Effector CD8-positive, alpha-beta T cell (primary cell): ENCODE results near the gene SMIM11.
"Not testable (repeated sequence)": the region's sequence is repeated elsewhere in the genome, so short reads cannot be mapped to it uniquely, and the experiment has no call there.

ENCODE experiments used
- DNase-seq: peaks from one replicate; lab custom pipeline; 2025; lab: John Stamatoyannopoulos, UW

SMIM11 gene

DNA sequence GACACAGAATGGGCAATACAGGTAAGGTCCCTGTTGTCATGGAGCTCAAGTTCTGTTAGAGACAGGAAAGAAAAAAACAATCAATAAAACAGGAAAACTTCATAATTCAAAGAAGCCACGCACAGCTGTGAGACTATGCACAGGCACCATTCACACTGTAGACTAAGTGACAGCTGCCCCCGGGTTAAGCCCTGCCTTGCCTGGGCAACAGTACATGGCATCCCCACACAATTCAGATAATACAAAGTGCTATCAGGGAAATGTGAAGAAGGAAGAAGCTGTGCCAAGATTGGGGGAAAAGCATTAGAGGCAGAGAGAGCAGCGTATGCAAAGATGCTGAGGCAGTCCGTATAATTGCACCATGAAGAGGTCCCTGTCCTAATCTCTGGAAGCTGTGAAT lies 20.5 kb upstream of the SMIM11 start:
- DNase-seq, result no peak

DNA sequence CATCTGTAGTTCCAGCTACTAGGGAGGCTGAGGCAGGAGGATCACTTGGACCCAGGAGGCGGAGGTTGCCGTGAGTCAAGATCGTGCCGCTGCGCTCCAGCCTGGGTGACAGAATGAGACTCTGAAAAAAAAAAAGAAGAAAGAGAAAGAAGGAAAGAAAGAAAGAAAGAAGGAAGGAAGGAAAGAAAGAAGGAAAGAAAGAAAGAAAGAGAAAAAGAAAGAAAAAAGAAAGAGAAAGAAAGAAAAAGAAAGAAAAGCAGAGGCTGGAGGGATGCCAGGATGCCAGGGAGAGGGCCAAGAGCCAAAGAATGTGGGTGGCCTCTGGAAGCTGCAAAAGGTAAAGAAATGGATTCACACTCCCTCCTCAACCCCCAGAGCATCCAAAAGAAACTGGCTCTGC lies 19.7 kb upstream of the SMIM11 start:
- DNase-seq, result no peak

DNA sequence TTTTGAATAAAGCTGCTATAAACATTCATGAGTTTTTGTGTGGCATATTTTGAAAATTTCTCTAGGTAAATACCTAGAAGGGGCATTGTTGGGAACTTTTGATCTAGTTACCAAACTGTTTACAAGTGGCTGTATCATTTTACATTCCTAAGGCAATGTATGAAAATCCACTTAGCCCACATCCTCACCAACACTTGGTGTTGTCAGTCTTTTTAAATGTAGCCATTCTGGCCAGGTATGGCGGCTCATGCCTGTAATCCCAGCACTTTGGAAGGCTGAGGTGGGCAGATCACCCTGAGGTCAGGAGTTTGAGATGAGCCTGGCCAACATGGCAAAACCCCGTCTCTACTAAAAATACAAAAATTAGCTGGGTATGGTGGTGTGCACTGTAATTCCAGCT lies 17.4 kb upstream of the SMIM11 start:
- DNase-seq, result no peak

GRCh38 chr21:34358866-34359265 lies 16.4 kb upstream of the SMIM11 start:
- no peak for DNase-seq

- DNase-seq, result no peak
Observed at GRCh38 chr21:34360488-34361241, 14.6 kb upstream of the SMIM11 start.

DNA sequence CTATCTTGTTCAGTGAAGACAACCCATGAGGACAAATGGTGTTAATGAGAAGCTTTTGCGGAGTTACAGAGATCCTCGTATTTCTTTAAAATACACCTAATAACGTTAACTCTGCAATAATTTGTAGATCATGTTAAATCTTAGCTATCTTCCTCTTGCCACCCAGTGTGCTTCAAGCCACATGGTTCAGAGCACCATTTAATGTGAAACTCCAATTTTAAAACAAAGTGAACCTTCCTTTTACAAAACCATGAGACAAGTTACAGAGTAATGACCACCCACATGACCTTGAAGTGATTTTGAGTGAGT lies 13.2 kb upstream of the SMIM11 start:
- DNase-seq, result no peak

- DNase-seq, result no peak
Observed at GRCh38 chr21:34362670-34363069, 12.6 kb upstream of the SMIM11 start.

DNA sequence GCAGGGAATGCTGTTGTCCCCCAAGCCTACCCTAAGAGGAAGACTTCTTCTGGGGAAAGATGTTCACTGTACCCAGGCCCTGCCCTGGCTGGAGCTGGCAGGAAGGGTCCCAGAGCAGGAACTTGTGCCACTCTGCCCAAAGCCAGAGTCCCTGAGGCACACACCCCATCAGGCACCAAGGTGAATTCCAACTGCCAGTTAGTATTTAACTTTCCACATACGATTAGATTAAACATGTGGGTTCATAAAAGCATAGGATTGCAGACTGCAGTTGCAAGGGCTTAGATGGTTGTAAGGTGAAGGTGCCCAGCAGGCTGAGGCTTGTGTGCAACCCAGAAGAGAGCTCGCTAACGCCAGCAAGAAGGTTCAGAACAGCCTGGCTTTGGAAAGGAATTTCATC lies 11.6 kb upstream of the SMIM11 start, which contains the start of gene KCNE2:
KCNE2 (plus strand) TSS at position 274 of the 400 bp plus-strand sequence. CDS start 6,473 bp downstream, outside the sequence.
- DNase-seq, result no peak

GRCh38 chr21:34364921-34365320 lies 10.4 kb upstream of the SMIM11 start:
- DNase-seq, result no peak

DNA sequence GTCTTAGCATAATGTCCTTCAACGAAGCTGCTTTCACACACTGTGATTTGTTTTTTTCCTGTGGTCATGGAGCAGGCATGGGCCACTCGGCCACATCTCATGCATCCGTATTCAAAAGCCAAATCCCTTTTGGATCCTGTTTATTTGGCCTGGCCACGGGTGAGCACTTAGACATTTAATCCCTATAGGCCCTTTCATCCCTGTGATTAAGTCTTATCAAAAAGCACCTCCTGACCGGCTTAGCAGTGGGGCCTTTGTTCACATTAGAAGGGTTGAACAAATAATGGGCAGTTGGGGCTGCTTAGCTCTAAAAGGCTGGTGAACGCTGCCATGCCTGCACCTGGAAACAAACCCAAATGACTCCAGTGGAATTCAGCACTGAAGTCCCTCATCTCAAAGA lies 9.5 kb upstream of the SMIM11 start:
- no peak for DNase-seq

GRCh38 chr21:34367320-34367935 lies 7.9 kb upstream of the SMIM11 start:
- peak; percentile 2 for DNase-seq

GRCh38 chr21:34369741-34370140 lies 5.6 kb upstream of the SMIM11 start:
- DNase-seq, result no peak

DNA sequence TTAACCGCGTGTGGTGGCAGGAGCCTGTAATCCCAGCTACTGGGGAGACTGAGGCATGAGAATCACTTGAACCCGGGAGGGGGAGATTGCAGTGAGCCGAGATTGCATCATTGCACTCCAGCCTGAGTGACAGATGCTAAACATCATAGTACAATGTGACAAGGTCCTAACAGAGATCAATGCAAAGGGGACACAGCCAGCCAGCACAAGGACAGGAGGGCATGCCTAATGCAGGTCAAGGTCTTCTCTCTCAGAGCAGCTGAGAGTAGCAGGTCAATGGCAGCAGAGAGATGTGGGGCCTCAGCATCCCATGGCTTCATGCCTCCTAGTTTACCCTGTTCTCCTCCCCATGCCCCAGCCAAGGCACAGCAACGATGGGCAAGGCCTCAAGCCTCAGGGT lies 3.0 kb upstream of the SMIM11 start:
- no peak for DNase-seq

- DNase-seq, result not testable (repeated sequence)
Observed at GRCh38 chr21:34374462-34374861, 845 bp upstream of the SMIM11 start.

- DNase-seq, result not testable (repeated sequence)
Observed at GRCh38 chr21:34375619-34375972, 289 bp downstream of the SMIM11 start.

- not testable (repeated sequence) for DNase-seq
Observed at GRCh38 chr21:34383138-34383537, 7.8 kb downstream of the SMIM11 start.

- not testable (repeated sequence) for DNase-seq
Observed at GRCh38 chr21:34383724-34384415, 8.6 kb downstream of the SMIM11 start.

DNA sequence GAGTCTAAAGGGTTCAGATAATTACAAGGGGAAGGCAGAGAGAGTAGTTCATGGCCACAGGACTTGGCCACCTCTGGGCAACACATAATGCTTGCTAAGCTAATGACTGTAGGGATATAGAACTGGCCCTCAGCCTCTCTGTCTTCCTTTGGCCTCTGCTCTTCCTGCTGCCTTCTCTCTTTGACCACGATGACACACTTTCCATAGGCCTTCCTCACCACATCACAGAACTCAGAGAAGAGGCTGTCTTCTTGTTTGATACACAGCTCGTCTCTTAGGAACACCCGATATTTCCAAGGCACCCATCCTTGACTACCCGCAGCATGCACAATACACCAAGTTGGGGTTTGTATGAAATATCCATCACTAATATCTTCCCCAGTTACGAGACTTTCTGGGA lies 25.2 kb downstream of the SMIM11 start:
- DNase-seq, result not testable (repeated sequence)

DNA sequence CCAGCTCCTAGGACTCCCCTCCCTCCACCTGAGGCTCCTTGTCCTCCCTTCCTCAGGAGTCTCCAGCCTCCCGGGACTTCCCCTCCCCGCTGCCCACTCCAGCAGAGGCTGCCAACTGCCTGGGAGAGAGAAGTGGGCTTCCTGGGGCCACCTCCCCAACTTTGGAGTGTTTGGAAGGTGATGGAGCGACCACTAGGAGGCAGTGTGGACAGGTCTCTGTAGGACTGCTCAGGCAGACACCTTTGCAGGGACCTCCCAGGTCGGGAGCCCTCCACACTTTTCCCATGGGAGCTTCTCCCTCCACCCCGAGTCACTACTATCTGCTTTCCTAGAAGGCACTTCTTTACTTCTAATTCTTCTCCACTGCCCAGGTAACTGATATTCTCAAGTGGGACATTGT lies 29.4 kb downstream of the SMIM11 start:
- DNase-seq, result not testable (repeated sequence)

- DNase-seq, result not testable (repeated sequence)
Observed at GRCh38 chr21:34405686-34406085, 30.4 kb downstream of the SMIM11 start.

GRCh38 chr21:34406102-34406501 lies 30.8 kb downstream of the SMIM11 start:
- not testable (repeated sequence) for DNase-seq

DNA sequence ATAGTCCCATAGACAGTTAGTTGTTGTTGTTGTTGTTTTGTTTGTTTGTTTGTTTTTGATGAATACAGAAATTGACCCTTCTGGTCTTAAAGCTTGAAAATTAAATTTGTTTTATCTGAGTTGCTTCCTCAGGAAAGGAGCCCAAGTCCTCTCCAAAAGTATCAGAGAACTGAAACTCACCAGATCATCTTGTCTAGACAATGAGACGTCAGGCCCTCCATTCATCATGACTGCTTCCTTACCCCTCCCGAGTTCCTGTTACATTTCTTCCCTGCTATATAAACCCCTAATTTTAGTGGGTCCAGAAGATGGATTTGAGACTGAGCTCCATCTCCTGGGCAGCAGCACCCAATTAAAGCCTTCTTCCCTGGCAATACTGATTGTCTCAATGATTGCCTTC lies 31.4 kb downstream of the SMIM11 start:
- not testable (repeated sequence) for DNase-seq

- not testable (repeated sequence) for DNase-seq
Observed at GRCh38 chr21:34407294-34407693, 32.0 kb downstream of the SMIM11 start.
